NCI-H187 treated with DMSO at 0.1 percent for 48 hours (cell line): ENCODE data around the gene PRODH2.
"Not testable (repeated sequence)": the region's sequence is repeated elsewhere in the genome, so short reads cannot be mapped to it uniquely, and the experiment has no call there.

Source experiments
- DNase-seq: peaks from one replicate; lab custom pipeline; 2025; lab: John Stamatoyannopoulos, UW

PRODH2 gene

GRCh38 chr19:35796645-35797542 is 15.8 kb downstream of the PRODH2 start:
- DNase-seq, result no peak

GRCh38 chr19:35795564-35795963 is 17.1 kb downstream of the PRODH2 start:
- DNase-seq, result not testable (repeated sequence)

- DNase-seq, result no peak
Measured at GRCh38 chr19:35793381-35794165, 19.1 kb downstream of the PRODH2 start.

GRCh38 chr19:35792888-35793287 is 19.8 kb downstream of the PRODH2 start:
- no peak for DNase-seq

GRCh38 chr19:35792312-35792711 is 20.3 kb downstream of the PRODH2 start:
- no peak for DNase-seq

- DNase-seq, result no peak
Measured at GRCh38 chr19:35791814-35792279, 20.8 kb downstream of the PRODH2 start.

- no peak for DNase-seq
Measured at GRCh38 chr19:35790981-35791813, 21.4 kb downstream of the PRODH2 start.

- no peak for DNase-seq
Measured at GRCh38 chr19:35789978-35790944, 22.4 kb downstream of the PRODH2 start.

- no peak for DNase-seq
Measured at GRCh38 chr19:35789195-35789977, 23.3 kb downstream of the PRODH2 start.

- DNase-seq, result no peak
Measured at GRCh38 chr19:35788205-35788960, 24.3 kb downstream of the PRODH2 start.

GRCh38 chr19:35787227-35787799 is 25.3 kb downstream of the PRODH2 start:
- DNase-seq, result no peak

- DNase-seq, result no peak
Measured at GRCh38 chr19:35786299-35787160, 26.1 kb downstream of the PRODH2 start.

GRCh38 chr19:35785339-35785627 is 27.4 kb downstream of the PRODH2 start:
- DNase-seq, result no peak

GRCh38 chr19:35784503-35785338 is 27.9 kb downstream of the PRODH2 start:
- DNase-seq, result no peak

GRCh38 chr19:35783469-35784434 is 28.9 kb downstream of the PRODH2 start:
- no peak for DNase-seq

GRCh38 chr19:35782589-35782988 is 30.1 kb downstream of the PRODH2 start:
- DNase-seq, result no peak
